ENCODE results near the gene ZNF564.
"Not testable (repeated sequence)": the region's sequence is repeated elsewhere in the genome, so short reads cannot be mapped to it uniquely, and the experiment has no call there.

Gene ZNF564

GRCh38 chr19:12578641-12579040 is 27.4 kb upstream of the ZNF564 start:
- DNase-seq (ENCODE audit: low read depth): no peak
- H3K4me3 ChIP-seq (replicated peaks; ENCODE audit: low read depth, low read length): no peak overlapping the region
- TF ChIP-seq CTCF (IDR thresholded peaks at IDR 0.05; ENCODE audit: low read length, missing control alignments): no peak

- H3K4me3 ChIP-seq (replicated peaks; ENCODE audit: low read depth, low read length): no peak overlapping the region
- DNase-seq (ENCODE audit: low read depth): no peak
- no peak for TF ChIP-seq CTCF (IDR thresholded peaks at IDR 0.05; ENCODE audit: low read length, missing control alignments)
These were observed 22.8 kb upstream of the ZNF564 start for GRCh38 chr19:12574036-12574435.

GRCh38 chr19:12567951-12568350 is 16.7 kb upstream of the ZNF564 start:
- DNase-seq (ENCODE audit: low read depth): no peak
- no peak for TF ChIP-seq CTCF (IDR thresholded peaks at IDR 0.05; ENCODE audit: low read length, missing control alignments)
- no peak overlapping the region for H3K4me3 ChIP-seq (replicated peaks; ENCODE audit: low read depth, low read length)

GRCh38 chr19:12566380-12566779 is 15.1 kb upstream of the ZNF564 start:
- H3K4me3 ChIP-seq (replicated peaks; ENCODE audit: low read depth, low read length); DNase-seq (ENCODE audit: low read depth): not testable (repeated sequence)

- DNase-seq (ENCODE audit: low read depth): peak; percentile 90
- H3K4me3 ChIP-seq (replicated peaks; ENCODE audit: low read depth, low read length): no peak overlapping the region
- TF ChIP-seq CTCF (IDR thresholded peaks at IDR 0.05; ENCODE audit: low read length, missing control alignments): peak; percentile 98
These were observed 12.9 kb upstream of the ZNF564 start for GRCh38 chr19:12564016-12564664.

- no peak overlapping the region for H3K4me3 ChIP-seq (replicated peaks; ENCODE audit: low read depth, low read length)
- DNase-seq (ENCODE audit: low read depth): no peak
- no peak for TF ChIP-seq CTCF (IDR thresholded peaks at IDR 0.05; ENCODE audit: low read length, missing control alignments)
These were observed 4.2 kb upstream of the ZNF564 start for GRCh38 chr19:12555456-12555930.

- no peak overlapping the region for H3K4me3 ChIP-seq (replicated peaks; ENCODE audit: low read depth, low read length)
- DNase-seq (ENCODE audit: low read depth): no peak
- TF ChIP-seq CTCF (IDR thresholded peaks at IDR 0.05; ENCODE audit: low read length, missing control alignments): no peak
These were observed 4.4 kb downstream of the ZNF564 start for GRCh38 chr19:12546903-12547302.
